Stimulated activated CD4-positive, alpha-beta T cell treated with anti-CD3 and anti-CD28 coated beads, Interleukin-4, amount 100 ng/mL, for 24 hours (primary cell): Measurements from ENCODE around the gene DMGDH.

Experiments
- DNase-seq: peaks from one replicate; pipeline ENCODE4 v3.0.0-alpha.2; 2020

The DMGDH gene

GRCh38 chr5:79069488-79070349 is at the start of gene DMGDH, which contains the start of gene BHMT2:
TSS of gene DMGDH (minus strand) at chr5:79069674. CDS start at chr5:79069620, 54 bp downstream.
TSS of gene BHMT2 (plus strand) at chr5:79069767. CDS start at chr5:79069783, 16 bp downstream.
- no peak for DNase-seq

GRCh38 chr5:79112703-79113058 is 43.2 kb upstream of the DMGDH start:
- no peak for DNase-seq

GRCh38 chr5:79111960-79112702 is 42.7 kb upstream of the DMGDH start:
- no peak for DNase-seq

GRCh38 chr5:79111387-79111959 is 42.0 kb upstream of the DMGDH start, which contains the start of gene BHMT:
TSS of gene BHMT (plus strand) at chr5:79111809. CDS start at chr5:79111886, 77 bp downstream.
- no peak for DNase-seq

GRCh38 chr5:79109527-79110492 is 40.3 kb upstream of the DMGDH start:
- DNase-seq: peak; percentile 29

- no peak for DNase-seq
These were observed 39.3 kb upstream of the DMGDH start for GRCh38 chr5:79108792-79109191.

- DNase-seq: no peak
These were observed 38.6 kb upstream of the DMGDH start for GRCh38 chr5:79108086-79108485.

GRCh38 chr5:79107020-79107796 is 37.7 kb upstream of the DMGDH start:
- DNase-seq: no peak

GRCh38 chr5:79105868-79106267 is 36.4 kb upstream of the DMGDH start:
- no peak for DNase-seq

GRCh38 chr5:79093762-79094161 is 24.3 kb upstream of the DMGDH start:
- DNase-seq: no peak

- no peak for DNase-seq
These were observed 21.6 kb upstream of the DMGDH start for GRCh38 chr5:79091064-79091463.

GRCh38 chr5:79088507-79088906 is 19.0 kb upstream of the DMGDH start:
- no peak for DNase-seq

GRCh38 chr5:79086116-79086515 is 16.6 kb upstream of the DMGDH start:
- no peak for DNase-seq

- no peak for DNase-seq
These were observed 12.3 kb upstream of the DMGDH start for GRCh38 chr5:79081779-79082178.

GRCh38 chr5:79080804-79081203 is 11.3 kb upstream of the DMGDH start:
- DNase-seq: no peak

- no peak for DNase-seq
These were observed 8.3 kb upstream of the DMGDH start for GRCh38 chr5:79077680-79078365.

- no peak for DNase-seq
These were observed 7.3 kb upstream of the DMGDH start for GRCh38 chr5:79076819-79077218.

- DNase-seq: no peak
These were observed 6.4 kb upstream of the DMGDH start for GRCh38 chr5:79075646-79076426.

- no peak for DNase-seq
These were observed 5.2 kb upstream of the DMGDH start for GRCh38 chr5:79074641-79075040.

- no peak for DNase-seq
These were observed 835 bp upstream of the DMGDH start for GRCh38 chr5:79070350-79070667.
